Kidney capillary endothelial cell (primary cell): Measurements from ENCODE around the gene ZNRF2.

Source experiments
- DNase-seq: peaks from one replicate; pipeline ENCODE4 v3.0.0-alpha.2; 2018; ENCODE audit warnings: low spot score

Gene ZNRF2

DNA sequence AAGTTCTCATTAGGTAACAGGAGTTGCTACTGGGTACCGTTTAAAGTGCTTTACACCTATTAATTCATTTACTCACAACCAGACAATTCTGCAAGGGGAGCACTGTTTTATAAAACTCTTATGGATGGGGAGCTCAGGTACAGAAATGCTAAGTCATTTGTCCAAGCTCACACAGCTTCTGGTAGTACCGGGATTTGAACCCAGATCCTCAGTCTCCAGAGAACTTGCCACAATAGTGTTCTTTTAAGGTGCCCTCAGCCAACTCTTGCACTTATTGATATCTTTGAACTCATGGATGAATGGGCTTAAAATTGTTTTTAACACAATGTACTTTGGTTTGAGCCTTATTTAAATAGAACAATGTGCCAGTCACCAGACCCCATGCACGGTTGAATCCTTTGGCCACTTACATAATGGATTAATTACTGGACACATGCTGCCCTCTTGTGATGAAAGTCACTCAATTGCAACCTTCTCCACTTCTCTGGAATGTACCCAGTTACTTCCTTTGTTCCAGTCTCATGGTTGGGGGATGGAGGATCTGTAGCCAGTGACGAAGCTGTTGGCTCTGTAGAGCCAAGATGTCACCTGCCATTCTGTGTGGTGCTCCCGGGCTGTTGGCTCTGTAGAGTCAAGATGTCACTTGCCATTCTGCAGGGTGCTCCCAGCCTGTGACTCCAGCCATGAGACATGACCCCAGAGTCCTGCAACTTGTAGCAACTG, 128.5 kb downstream of the ZNRF2 start:
- peak; percentile 79 for DNase-seq

DNA sequence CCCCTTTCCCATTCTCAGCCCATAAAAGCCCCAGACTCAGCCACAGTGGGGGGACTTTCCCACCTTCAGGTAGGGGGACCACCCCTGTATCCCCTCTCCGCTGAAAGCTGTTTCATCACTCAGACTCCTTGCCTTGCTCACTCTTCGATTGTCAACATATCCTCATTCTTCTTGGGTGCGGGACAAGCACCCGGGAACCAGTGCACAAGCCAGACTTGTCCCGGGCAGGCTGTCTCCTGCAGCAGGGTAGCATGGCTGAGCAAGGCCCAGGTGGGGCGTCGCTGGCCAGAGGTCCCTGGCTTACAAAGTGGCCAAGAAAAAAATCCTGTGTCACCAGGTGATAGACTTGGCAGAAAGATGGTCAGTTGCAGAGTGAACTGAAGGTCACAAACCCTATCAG, 129.5 kb downstream of the ZNRF2 start:
- no peak for DNase-seq
